Neural progenitor cell (in vitro differentiated cells): ENCODE data around the gene LGALS7B. TPM values are rescaled to one million over a fixed set of nuclear protein-coding genes. Genes with fewer than 3 reads are reported as not detected.

Experiments
- DNase-seq: peaks from one replicate; pipeline ENCODE4 v3.0.0-alpha.2; 2016; ENCODE audit warnings: low spot score
- H2AFZ ChIP-seq: fragments of 200-600 bp; sonication (generic); replicated peaks from 2 replicates; pipeline ENCODE4 v1.6.1; 2016; ENCODE audit warnings: antibody characterized with exemption
- H3F3A ChIP-seq: fragments of 200-600 bp; sonication (generic); 2 replicates; pipeline ENCODE4 v1.6.1; 2016; ENCODE audit warnings: antibody characterized with exemption, low read depth
- H3K27ac ChIP-seq: fragments of 200-600 bp; sonication (generic); 2 replicates; pipeline ENCODE4 v1.5.1; 2016; ENCODE audit warnings: mild to moderate bottlenecking
- H3K27me3 ChIP-seq: fragments of 200-600 bp; sonication (generic); 2 replicates; pipeline ENCODE4 v1.6.1; 2016; ENCODE audit warnings: mild to moderate bottlenecking, moderate library complexity
- H3K36me3 ChIP-seq: fragments of 200-600 bp; sonication (generic); 2 replicates; pipeline ENCODE4 v1.5.1; 2016
- H3K4me1 ChIP-seq: fragments of 200-600 bp; sonication (generic); 2 replicates; pipeline ENCODE4 v1.6.1; 2016; ENCODE audit warnings: mixed run types
- H3K4me2 ChIP-seq: fragments of 200-600 bp; sonication (generic); 2 replicates; pipeline ENCODE4 v1.6.1; 2016
- H3K4me3 ChIP-seq: fragments of 200-600 bp; sonication (generic); 2 replicates; pipeline ENCODE4 v1.5.1; 2016
- H3K79me2 ChIP-seq: fragments of 200-600 bp; sonication (generic); 2 replicates; pipeline ENCODE4 v1.6.1; 2016; ENCODE audit warnings: low read depth
- H3K9ac ChIP-seq: fragments of 200-600 bp; sonication (generic); 2 replicates; pipeline ENCODE4 v1.6.1; 2016
- H3K9me3 ChIP-seq: fragments of 200-600 bp; sonication (generic); 2 replicates; pipeline ENCODE4 v1.5.1; 2016; ENCODE audit warnings: low read depth
- H4K20me1 ChIP-seq: fragments of 200-600 bp; sonication (generic); 2 replicates; pipeline ENCODE4 v1.6.1; 2016; ENCODE audit warnings: low read depth
- H3K27ac Mint-ChIP-seq: 3 replicates; pipeline ENCODE4 v1.8.0; 2021; ENCODE audit warnings: mixed read lengths
- H3K27me3 Mint-ChIP-seq: 2 replicates; pipeline ENCODE4 v1.8.0; 2022; ENCODE audit warnings: low read depth, mild to moderate bottlenecking, inconsistent platforms, moderate library complexity, mixed read lengths; ENCODE audit not compliant: insufficient read depth
- H3K36me3 Mint-ChIP-seq: 3 replicates; pipeline ENCODE4 v1.8.0; 2021; ENCODE audit warnings: mixed read lengths
- H3K4me1 Mint-ChIP-seq: 3 replicates; pipeline ENCODE4 v1.8.0; 2021; ENCODE audit warnings: mixed read lengths
- H3K4me3 Mint-ChIP-seq: 3 replicates; pipeline ENCODE4 v1.8.0; 2021; ENCODE audit warnings: mild to moderate bottlenecking, moderate library complexity, mixed read lengths
- H3K9me3 Mint-ChIP-seq: 3 replicates; pipeline ENCODE4 v1.8.0; 2020; ENCODE audit warnings: mixed read lengths
- EZH2 ChIP-seq: fragments of 200-600 bp; sonication (generic); IDR thresholded peaks from 2 replicates; pipeline ENCODE4 v1.6.1; 2017; ENCODE audit warnings: antibody characterized with exemption, mild to moderate bottlenecking, moderate library complexity
- EZH2phosphoT487 ChIP-seq: fragments of 200-600 bp; sonication (generic); IDR thresholded peaks from 2 replicates; pipeline ENCODE4 v1.6.1; 2017; ENCODE audit warnings: antibody characterized with exemption
- total RNA-seq: library from RNA; depleted of rRNA; stranded (reverse); fragments of >200 nt; gene quantifications from 2 replicates; pipeline ENCODE4 v1.2.3, GENCODE V29; 2015; ENCODE audit warnings: low replicate concordance
- TF ChIP-seq, protein P1 (sequence below): fragments of 200-600 bp; sonication (generic); IDR thresholded peaks from 2 replicates; pipeline ENCODE4 v1.5.1; 2017; ENCODE audit warnings: antibody characterized with exemption, mild to moderate bottlenecking

The LGALS7B gene
- total RNA-seq, 1 donor from 2014 or later: not detected

DNA sequence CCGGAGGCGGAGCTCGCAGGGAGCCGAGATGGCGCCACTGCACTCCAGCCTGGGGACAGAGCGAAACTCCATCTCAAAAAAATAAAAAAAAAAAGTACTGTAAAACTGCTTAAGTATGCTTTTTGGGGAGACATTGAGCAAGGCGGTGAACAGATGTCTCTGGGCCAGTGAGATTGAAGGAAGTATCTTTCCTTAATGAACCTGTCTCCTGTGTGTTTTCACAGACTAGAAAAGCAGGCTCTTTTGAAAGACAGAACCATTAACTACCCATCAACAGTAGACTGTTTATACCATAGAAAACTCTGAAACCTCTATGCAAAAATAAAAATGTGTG, 44.1 kb downstream of the LGALS7B start:
- no peak overlapping the region for H3K27ac Mint-ChIP-seq
- H3K4me1 Mint-ChIP-seq: peaks cover 16% of the 10 kb centered on the region
- H3K36me3 Mint-ChIP-seq: peaks cover 28% of the 10 kb centered on the region
- H3K9ac ChIP-seq: no peak overlapping the region
- no peaks in the 10 kb centered on the region for H3K9me3 ChIP-seq
- no peak overlapping the region for H3K4me3 ChIP-seq
- no peak for DNase-seq
- no peak overlapping the region for H2AFZ ChIP-seq
- H3K4me2 ChIP-seq: no peak overlapping the region
- peaks cover 10% of the 10 kb centered on the region for H3K79me2 ChIP-seq
- H3K36me3 ChIP-seq: peaks cover 3% of the 10 kb centered on the region
- H3K27ac ChIP-seq: peak overlapping the region; percentile 48
- no peaks in the 10 kb centered on the region for H3K9me3 Mint-ChIP-seq
- peaks cover 6% of the 10 kb centered on the region for H3K27me3 Mint-ChIP-seq
- no peak for TF ChIP-seq EZH2
- TF ChIP-seq, protein P1, sequence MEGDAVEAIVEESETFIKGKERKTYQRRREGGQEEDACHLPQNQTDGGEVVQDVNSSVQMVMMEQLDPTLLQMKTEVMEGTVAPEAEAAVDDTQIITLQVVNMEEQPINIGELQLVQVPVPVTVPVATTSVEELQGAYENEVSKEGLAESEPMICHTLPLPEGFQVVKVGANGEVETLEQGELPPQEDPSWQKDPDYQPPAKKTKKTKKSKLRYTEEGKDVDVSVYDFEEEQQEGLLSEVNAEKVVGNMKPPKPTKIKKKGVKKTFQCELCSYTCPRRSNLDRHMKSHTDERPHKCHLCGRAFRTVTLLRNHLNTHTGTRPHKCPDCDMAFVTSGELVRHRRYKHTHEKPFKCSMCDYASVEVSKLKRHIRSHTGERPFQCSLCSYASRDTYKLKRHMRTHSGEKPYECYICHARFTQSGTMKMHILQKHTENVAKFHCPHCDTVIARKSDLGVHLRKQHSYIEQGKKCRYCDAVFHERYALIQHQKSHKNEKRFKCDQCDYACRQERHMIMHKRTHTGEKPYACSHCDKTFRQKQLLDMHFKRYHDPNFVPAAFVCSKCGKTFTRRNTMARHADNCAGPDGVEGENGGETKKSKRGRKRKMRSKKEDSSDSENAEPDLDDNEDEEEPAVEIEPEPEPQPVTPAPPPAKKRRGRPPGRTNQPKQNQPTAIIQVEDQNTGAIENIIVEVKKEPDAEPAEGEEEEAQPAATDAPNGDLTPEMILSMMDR: no peak
- TF ChIP-seq EZH2phosphoT487: no peak
- peaks cover 8% of the 10 kb centered on the region for H3K4me1 ChIP-seq
- no peaks in the 10 kb centered on the region for H3K27me3 ChIP-seq
- H4K20me1 ChIP-seq: peaks cover 7% of the 10 kb centered on the region
- H3F3A ChIP-seq: peaks cover 58% of the 10 kb centered on the region
- no peak overlapping the region for H3K4me3 Mint-ChIP-seq

DNA sequence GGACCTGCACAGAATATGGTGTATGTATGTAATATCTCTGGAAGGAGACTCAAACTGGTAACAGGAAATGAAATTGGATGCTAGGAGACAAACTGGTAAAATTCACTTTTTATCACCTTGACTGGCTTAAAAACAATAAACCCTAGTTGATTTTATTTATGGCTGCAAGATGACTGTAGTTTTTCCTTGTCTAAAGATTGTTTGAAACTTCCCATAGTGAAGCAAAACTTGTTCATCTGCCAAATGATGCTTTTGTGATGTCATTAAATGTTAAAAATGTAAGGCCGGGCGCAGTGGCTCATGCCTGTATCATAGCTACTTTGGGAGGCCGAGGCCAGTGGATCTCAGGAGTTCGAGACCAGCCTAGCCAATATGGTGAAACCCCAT, 45.1 kb downstream of the LGALS7B start:
- H3F3A ChIP-seq: peaks cover 69% of the 10 kb centered on the region
- no peak overlapping the region for H2AFZ ChIP-seq
- no peaks in the 10 kb centered on the region for H3K9me3 ChIP-seq
- no peak for DNase-seq
- no peak overlapping the region for H3K27ac ChIP-seq
- Mint-ChIP-seq H3K4me3 (peak overlapping the region; percentile 50), H3K27me3 (peaks cover 6% of the 10 kb centered on the region), H3K36me3 (peaks cover 29% of the 10 kb centered on the region), H3K27ac (no peak overlapping the region), H3K4me1 (peaks cover 16% of the 10 kb centered on the region), H3K9me3 (no peaks in the 10 kb centered on the region)
- H3K9ac ChIP-seq: no peak overlapping the region
- H3K79me2 ChIP-seq: peaks cover 10% of the 10 kb centered on the region
- H3K4me3 ChIP-seq: no peak overlapping the region
- H3K4me1 ChIP-seq: peaks cover 8% of the 10 kb centered on the region
- H3K4me2 ChIP-seq: no peak overlapping the region
- peaks cover 14% of the 10 kb centered on the region for H4K20me1 ChIP-seq
- H3K36me3 ChIP-seq: no peaks in the 10 kb centered on the region
- no peaks in the 10 kb centered on the region for H3K27me3 ChIP-seq
- TF ChIP-seq EZH2phosphoT487: no peak

DNA sequence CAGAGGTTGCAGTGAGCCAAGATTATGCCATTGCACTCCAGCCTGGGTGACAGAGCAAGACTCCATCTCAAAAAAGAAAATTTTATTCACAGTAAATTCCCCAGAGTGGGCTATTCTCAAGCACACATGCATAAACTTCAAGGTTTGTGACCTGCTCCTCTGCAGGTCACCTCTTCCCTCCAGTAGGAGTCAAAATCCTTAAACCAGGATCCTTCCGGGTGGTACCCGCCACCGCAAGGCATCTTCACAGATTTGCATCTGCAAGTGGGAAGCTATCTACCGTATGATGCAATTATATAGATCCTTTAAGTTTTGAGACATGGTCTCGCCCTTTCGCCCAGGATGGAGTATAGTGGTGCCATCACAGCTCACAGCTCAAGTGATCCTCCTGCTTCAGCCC, 45.6 kb downstream of the LGALS7B start:
- peaks cover 19% of the 10 kb centered on the region for H4K20me1 ChIP-seq
- no peak overlapping the region for H3K4me3 Mint-ChIP-seq
- peaks cover 34% of the 10 kb centered on the region for H3K36me3 Mint-ChIP-seq
- no peaks in the 10 kb centered on the region for H3K36me3 ChIP-seq
- H3K9ac ChIP-seq: no peak overlapping the region
- H3K27me3 ChIP-seq: no peaks in the 10 kb centered on the region
- H3K4me1 ChIP-seq: peaks cover 8% of the 10 kb centered on the region
- peaks cover 16% of the 10 kb centered on the region for H3K4me1 Mint-ChIP-seq
- H3K9me3 Mint-ChIP-seq: no peaks in the 10 kb centered on the region
- no peak overlapping the region for H2AFZ ChIP-seq
- H3F3A ChIP-seq: peaks cover 74% of the 10 kb centered on the region
- H3K27me3 Mint-ChIP-seq: peaks cover 6% of the 10 kb centered on the region
- no peak overlapping the region for H3K4me2 ChIP-seq
- no peak for DNase-seq
- H3K27ac Mint-ChIP-seq: peak overlapping the region; percentile 37
- H3K79me2 ChIP-seq: peaks cover 10% of the 10 kb centered on the region
- TF ChIP-seq, protein P1: no peak
- TF ChIP-seq EZH2phosphoT487 (no peak), EZH2 (no peak)
- H3K9me3 ChIP-seq: no peaks in the 10 kb centered on the region
- no peak overlapping the region for H3K27ac ChIP-seq
- no peak overlapping the region for H3K4me3 ChIP-seq

DNA sequence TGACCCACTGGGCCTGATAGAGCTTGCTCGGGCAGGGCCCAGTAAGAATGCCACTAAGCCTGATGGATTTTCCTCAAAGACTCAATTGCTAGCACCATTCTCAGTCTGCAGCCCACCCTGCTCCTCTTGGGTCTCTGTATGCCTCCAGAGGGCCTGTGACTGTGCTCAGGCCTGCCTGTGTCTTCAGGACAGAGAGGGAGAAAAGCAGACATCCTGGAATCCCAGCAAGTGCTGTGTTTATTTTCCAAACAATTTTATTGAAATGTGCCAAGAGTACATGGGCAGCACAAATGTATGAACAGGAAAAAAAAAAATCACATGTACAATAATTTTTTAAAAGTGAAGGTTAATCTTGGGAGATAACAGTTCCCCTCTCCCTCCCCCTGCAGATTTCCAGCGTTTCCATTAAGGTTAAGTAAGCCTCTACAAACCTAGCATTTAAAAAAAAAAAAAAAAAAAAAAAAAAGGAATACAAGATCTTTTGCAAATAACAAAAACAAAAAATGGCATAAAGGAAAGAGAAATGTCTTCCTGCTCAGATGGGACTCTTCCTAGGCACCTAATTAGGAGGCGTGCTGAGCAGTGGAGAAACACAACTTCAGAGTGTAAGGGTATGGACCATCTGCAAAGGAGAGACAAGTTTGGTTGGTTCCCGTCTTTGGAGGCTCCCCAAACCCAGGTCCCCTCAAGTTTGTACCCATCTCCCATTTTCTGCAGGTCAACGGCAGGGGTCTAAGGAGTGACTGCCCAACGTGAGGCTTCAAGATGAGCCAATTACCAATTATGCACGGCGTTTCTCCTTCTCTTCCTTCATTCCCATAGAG, 47.4 kb downstream of the LGALS7B start:
- H3K36me3 Mint-ChIP-seq: peaks cover 36% of the 10 kb centered on the region
- no peak overlapping the region for H2AFZ ChIP-seq
- H3K4me2 ChIP-seq: no peak overlapping the region
- no peaks in the 10 kb centered on the region for H3K9me3 Mint-ChIP-seq
- peaks cover 6% of the 10 kb centered on the region for H3K27me3 Mint-ChIP-seq
- H3K4me1 Mint-ChIP-seq: peaks cover 6% of the 10 kb centered on the region
- no peak overlapping the region for H3K27ac Mint-ChIP-seq
- TF ChIP-seq EZH2: no peak
- TF ChIP-seq, protein P1: no peak
- no peak for TF ChIP-seq EZH2phosphoT487
- H3K27ac ChIP-seq: no peak overlapping the region
- no peak for DNase-seq
- H3F3A ChIP-seq: peaks cover 92% of the 10 kb centered on the region
- H3K79me2 ChIP-seq: peaks cover 11% of the 10 kb centered on the region
- H3K9ac ChIP-seq: no peak overlapping the region
- H3K27me3 ChIP-seq: no peaks in the 10 kb centered on the region
- peaks cover 3% of the 10 kb centered on the region for H3K4me1 ChIP-seq
- H3K36me3 ChIP-seq: peaks cover 2% of the 10 kb centered on the region
- peaks cover 36% of the 10 kb centered on the region for H4K20me1 ChIP-seq
- no peak overlapping the region for H3K4me3 ChIP-seq
- H3K4me3 Mint-ChIP-seq: no peak overlapping the region
- H3K9me3 ChIP-seq: no peaks in the 10 kb centered on the region
